Sciatic nerve (tissue), 2 donors: ENCODE data around the gene TMCO4. TPM values are rescaled to one million over a fixed set of nuclear protein-coding genes. Genes with fewer than 3 reads are reported as not detected.
"Not testable (repeated sequence)": the region's sequence is repeated elsewhere in the genome, so short reads cannot be mapped to it uniquely, and the experiment has no call there.

ENCODE experiments used
- ATAC-seq: fragments of 200-7000 bp; cut with Tn5 transposase; one replicate; pipeline ENCODE4 v1.9.1; 2020; ENCODE audit warnings: mild to moderate bottlenecking, moderate library complexity
- DNase-seq: peaks from one replicate; pipeline ENCODE4 v3.0.0-alpha.2; 2020; ENCODE audit warnings: low spot score
- intact Hi-C: fragments of 100-400 bp; cut with DNase I; formaldehyde crosslinking; loops from one replicate; pipeline ENCODE4 v1.14.2; 2022
- total RNA-seq: library from RNA; stranded (reverse); fragmentation: NEBNext Ultra II Directional; extraction: Animal tissue kit (Norgen Biotek cat#: 25700); gene quantifications from one replicate; pipeline ENCODE4 v1.2.1, GENCODE V29; 2021
- donor health status: DM: no; HTN: no; CAD: no.
- donor health status: DM: no; HTN: no; CAD: no.

Gene TMCO4
- total RNA-seq, 1 donor from 2014 or later: 23.0 TPM

DNA sequence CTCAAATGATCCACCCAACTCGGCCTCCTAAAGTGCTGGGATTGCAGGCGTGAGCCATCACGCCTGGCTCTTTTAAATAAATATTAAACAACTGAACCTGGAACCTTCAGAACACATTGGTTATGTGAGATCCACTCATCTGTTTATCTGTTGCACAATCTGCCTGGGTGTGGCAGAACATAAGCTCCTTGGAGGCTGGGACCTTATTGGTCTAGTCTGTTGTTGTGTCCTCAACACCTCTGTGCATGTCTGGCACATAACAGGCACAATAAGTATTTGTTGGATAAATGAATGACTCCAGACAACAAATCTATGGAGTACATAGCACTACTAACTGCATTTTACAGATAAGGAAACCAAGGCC is 159.7 kb downstream of the TMCO4 start:
- ATAC-seq (peak; percentile 71), DNase-seq (no peak)
- intact Hi-C loops: no loop called here

DNA sequence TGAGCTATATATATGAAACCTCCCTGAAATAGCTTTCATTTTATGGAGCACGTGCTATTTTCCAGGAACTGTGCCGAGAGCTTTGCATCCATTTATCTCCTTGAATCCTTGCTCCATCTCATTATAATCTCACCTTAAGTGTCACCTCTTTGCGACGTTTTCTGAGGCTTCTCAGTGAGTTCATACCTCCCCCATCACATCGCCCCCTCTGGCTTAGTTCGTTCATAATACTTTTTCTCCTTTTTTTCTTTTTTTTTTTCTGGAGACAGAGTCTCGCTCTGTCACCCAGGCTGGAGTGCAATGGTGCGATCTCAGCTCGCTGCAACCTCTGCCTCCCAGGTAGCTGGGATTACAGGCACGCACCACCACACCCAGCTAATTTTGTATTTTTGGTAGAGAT is 160.5 kb downstream of the TMCO4 start:
- ATAC-seq, intact Hi-C loops, DNase-seq: not testable (repeated sequence)

DNA sequence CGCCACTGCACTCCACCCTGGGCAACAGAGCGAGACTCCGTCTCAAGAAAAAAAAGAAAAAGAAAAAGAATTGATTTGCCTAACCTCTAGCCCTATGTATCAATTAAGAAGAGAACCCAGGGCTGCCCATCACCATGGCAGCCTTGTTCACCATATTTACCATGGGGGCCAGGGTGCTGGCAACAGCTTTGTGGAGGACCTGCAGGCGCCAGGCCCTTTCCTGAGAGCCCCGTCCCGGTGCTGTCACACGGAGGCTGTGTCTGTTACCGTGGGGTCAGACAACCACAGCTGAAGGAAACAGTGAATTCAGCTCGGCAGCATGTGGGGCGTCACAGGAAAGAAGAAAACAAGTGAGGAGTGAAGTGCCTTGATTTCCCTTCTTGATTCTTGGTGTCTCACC is 162.1 kb downstream of the TMCO4 start:
- no peak for ATAC-seq
- DNase-seq: no peak
- intact Hi-C loops: no loop called here

DNA sequence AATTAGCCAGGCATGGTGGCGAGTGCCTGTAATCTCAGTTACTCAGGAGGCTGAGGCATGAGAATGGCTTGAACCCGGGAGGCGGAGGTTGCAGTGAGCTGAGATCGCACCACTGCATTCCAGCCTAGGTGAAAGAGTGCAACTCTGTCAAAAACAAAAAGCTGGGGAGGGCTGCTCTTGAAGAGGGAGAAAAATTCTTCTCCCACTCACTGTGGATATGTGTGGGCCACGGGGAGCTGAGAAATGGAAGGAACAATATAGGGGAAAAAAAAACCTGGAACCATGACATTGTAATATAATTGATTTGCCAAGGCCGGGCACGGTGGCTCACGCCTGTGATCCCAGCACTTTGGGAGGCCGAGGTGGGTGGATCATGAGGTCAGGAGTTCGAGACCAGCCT is 163.0 kb downstream of the TMCO4 start:
- intact Hi-C loops, DNase-seq, ATAC-seq: not testable (repeated sequence)

DNA sequence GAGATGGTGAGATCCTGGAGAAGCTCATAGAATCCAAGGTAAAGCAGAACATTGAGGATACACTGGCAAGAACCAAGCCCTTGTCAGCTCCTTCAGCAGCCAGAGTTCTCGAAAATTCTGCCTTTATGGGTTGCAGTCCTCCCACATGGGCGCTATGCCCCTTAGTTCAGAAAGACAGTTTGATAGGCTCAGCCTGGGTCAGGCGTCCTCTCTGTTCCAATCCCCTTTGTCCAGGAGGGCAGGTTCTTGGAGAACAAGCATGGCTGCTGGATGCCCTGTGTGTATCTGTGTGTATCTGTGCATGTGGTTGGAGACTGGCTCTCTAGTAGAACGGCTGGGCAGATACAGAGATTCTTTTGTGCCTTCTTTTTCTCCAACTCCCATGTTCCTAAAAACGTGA is 163.7 kb downstream of the TMCO4 start:
- no peak for ATAC-seq
- intact Hi-C loops: no loop called here
- DNase-seq: no peak

DNA sequence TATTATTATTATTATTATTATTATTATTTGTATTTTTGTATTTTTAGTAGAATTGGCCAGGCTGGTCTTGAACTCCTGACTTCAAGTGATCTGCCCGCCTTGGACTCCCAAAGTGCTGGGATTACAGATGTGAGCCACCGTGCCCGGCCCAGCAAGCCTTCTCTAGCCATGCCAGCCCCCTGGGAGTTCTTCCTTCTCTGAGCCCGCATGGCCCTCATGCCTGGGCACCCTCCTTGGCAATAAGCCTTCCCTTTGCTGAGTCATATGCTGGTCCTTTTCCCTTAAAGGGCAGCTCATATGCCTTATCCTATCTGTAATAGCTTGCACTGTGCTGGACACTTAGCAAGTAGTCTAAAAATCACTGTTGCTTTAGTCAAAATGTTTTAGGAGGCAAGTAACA is 164.1 kb downstream of the TMCO4 start:
- no peak for ATAC-seq
- intact Hi-C loops: no loop called here
- DNase-seq: no peak

DNA sequence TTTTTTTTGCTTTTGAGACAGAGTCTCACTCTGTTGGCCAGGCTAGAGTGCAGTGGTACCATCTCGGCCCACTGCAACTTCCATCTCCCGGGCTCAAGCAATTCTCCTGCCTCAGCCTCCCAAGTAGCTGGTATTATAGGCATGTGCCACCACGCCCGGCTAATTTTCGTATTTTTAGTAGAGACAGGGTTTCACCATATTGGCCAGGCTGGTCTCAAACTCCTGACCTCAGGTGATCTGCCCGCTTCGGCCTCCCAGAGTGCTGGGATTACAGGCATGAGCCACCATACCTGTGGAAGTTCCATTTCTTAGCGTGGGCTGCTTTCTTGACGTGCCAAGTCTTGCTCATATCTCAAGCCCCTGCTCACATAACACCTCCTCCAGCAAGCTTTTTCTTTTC is 164.7 kb downstream of the TMCO4 start:
- intact Hi-C loops, DNase-seq, ATAC-seq: not testable (repeated sequence)

DNA sequence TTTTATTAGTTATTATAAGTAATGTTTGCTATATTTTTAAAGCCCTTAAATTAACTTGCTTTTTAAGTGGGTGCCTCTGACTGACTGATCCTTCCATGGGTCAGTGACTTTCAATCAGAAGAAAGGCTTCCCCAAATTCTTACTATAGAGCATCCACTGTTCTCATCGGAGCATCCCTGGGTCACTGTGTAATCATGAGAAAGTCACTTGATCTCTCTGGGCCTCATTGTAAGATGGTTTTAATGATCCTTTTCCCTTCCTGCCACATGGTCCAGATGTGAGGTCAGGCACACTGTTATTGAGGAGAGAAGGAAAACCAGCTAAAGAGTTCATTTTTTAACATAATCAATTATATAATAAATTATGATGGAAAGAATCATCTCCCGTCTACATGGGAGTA is 166.6 kb downstream of the TMCO4 start:
- intact Hi-C loops: no loop called here
- DNase-seq: no peak
- ATAC-seq: no peak

Other genes with a start within 250 kb of the TMCO4 start
- gene NBL1, start 155.6 kb downstream of the TMCO4 start, total RNA-seq: 119 TPM
- not detected for gene HTR6, start 135.0 kb downstream of the TMCO4 start, total RNA-seq
- not detected for gene RNF186, start 15.4 kb upstream of the TMCO4 start, total RNA-seq
- gene OTUD3, start 82.5 kb upstream of the TMCO4 start, total RNA-seq: 14.0 TPM
- not detected for gene PLA2G2E, start 123.7 kb upstream of the TMCO4 start, total RNA-seq
- gene PLA2G2A, start 179.7 kb upstream of the TMCO4 start, total RNA-seq: 494 TPM